Inflammatory macrophage treated with lipopolysaccharide for 1 hour (primary cell): ENCODE measurements around the gene TAB2.
"Not testable (repeated sequence)": the region's sequence is repeated elsewhere in the genome, so short reads cannot be mapped to it uniquely, and the experiment has no call there.

Experiments
- DNase-seq, 2 donors: peaks; one replicate each; pipeline ENCODE4 v3.0.0-alpha.2; 2020 to 2022

TAB2 gene

DNA sequence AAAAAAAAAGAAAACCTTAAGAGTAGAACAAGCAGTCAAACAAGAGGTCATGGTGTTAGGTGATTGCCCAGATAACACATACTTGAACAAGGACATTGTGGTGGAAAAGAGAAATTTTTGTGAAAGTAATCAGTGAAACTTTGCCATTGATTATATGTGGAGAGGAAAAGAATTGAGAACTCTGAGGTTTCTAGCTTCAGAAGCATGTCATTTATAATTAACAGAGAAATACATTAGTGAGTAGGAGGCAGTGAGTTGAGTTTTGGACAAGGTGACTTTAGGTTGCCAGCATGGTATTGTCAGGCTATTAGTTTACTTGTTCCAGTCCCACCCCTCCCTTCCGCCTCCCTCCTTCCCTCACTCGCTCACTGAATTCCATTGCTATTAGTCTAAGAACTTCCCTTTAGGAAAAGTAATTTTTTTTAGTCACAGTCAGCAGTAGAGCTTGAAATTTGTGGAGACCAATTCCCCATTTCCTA lies 17.2 kb downstream of the TAB2 start:
- DNase-seq: no peak

DNA sequence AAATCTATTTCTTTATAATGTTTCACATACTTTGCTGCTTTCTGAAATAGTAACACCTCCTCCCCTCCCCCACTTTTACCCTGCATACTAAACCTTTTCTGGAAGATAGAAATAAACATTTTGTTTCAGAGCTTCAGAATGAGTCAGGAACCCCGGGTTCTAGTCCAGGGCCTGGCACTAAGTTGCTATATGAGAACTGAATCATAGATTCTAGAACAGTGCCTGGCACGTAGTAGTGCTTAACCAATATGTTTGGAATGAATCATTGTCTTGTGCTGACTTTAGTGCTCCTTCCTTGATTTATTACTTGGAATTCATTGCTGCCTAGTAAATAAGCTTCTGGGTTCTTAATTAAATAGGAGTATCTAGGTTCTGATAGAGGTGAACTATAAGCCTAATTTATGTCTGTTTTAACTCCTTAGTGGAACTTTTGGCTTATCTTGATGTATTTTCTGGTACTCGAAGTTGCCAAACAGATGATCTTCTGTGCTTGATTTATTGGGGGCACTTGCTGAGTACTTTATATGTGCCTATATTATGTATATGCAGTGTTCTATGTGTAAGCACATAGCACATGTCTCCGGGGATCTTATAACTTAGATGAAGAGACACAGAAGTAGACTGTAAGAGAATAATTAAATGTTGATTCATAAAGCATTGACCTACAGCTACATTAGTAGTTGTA lies 18.6 kb downstream of the TAB2 start:
- DNase-seq: peak; percentile 66 to 71

DNA sequence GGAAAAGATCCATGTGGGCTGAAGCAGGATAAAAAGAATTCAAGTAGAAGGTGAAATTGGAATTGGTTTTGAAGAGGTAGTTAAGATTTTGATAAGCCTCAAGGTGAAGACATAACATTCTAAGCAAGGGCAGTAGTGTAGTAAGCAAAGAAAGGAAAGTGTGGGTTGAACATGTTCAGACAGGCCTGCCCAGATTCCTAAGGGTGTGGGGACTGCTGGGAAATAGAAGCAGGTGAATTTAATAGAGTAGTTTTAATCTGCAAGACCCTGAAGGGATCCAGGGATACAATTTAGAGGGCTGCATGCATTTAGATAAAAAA lies 19.1 kb downstream of the TAB2 start:
- DNase-seq: no peak

DNA sequence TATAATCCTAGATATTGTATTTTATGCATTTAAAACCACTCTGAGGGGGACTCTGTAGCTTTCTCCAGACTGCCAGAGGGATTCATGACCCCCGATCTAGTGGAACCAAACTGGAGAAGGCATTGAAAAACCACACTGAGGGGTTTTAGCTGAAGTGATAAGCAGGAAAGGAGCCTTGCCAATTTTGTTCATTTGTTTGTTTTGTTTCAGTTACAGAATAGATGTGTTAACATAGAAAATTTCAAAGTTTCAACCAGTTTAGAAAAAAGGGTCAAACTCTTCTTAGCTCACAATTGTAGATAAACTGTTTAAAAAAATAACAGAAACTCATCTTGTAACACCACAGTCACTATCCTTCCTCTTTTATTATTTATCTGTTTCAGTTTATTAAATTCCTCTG lies 19.8 kb downstream of the TAB2 start:
- DNase-seq: no peak

DNA sequence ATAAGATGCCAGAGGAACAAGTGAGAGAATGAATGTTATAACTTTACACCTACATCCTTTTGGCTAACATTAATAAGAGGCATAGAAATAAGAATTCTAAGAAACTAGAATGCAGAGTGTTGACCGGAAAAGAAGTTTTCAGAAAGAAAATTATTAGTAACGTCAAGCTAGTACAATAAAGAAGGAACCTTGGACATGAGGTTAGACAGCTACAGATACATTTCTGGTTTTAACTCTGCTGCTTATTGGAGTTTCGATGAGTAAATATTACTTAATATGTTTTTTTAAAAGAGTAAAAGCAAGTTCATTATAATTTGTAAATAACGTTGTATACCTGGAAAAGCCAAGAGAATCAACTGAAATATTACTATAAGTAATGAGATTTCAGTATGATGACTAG lies 22.7 kb downstream of the TAB2 start:
- DNase-seq: no peak

DNA sequence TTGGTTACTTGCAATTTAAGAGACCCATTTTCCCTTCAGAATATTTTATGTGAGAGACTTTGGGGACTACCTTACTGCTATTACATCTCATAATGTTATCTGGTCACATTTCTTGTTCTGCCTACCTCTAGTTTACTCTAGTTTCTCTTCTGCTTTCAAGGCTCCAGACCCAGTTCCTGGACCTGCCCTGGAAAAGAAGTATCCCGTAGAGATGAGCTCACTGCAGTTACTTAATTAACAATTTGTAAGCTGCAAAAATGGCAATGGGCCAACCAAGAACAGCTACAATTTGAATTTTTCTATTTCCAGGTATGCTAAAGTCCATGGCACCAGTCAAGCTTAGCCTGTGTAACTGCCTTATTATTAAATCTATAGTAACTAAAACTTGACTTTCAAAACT lies 25.0 kb downstream of the TAB2 start:
- peak; percentile 30 to 51 for DNase-seq

DNA sequence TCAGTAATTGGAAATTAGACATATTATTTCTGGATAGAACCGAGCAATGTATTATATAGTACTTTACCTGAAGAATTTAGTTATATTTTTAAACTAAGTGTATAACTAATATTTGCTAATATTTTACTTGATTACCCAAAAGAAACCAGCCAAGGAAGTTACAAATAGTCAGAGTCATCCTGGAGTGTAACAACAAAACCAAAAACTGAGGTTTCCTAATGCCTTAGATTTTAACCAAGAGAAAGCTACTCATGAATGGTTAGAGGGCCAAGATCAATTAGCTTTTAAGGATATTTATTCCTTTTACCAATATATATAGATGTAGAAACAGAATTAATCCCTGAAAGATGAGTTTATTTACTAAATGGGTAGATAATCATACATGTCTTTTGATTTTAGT lies 26.0 kb downstream of the TAB2 start:
- DNase-seq: peak in 1 of 2 donors; percentile 56

DNA sequence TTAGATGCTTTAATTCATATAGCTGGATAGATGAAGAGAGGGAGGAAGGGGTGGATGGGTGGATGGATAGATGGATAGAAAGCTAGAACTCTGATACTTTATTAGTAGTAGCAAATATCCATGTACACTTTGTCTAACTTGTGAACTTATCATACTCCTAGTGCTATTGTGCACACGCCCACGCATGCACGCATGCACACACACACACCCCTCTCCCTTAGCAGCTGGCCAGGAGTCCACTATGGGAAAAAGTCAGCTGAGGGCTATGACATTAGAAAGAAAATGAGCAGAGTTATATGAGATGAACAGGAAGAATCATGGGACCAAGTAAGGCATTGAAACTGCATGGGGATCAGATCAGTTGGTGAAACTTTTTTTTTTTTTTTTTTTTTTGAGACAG lies 28.6 kb downstream of the TAB2 start:
- DNase-seq: no peak

DNA sequence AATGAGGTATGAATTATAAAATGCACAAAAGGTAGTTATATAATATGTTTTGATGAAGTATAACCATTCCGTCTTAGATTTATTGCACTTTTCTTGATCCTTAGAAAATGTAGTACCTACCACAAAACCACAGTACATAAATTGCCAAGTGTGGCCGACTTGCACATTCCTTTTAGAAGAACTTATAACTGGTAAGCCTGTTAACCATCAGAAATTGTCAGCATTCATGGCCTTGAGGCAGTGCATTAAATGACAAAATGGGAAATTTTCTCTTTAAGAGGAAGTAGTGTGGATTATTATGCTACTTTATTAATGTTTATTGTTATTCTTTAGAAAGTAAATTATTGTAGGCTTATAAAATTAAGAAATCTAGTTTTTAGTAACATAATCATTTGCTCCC lies 29.6 kb downstream of the TAB2 start:
- peak in 1 of 2 donors; percentile 16 for DNase-seq

DNA sequence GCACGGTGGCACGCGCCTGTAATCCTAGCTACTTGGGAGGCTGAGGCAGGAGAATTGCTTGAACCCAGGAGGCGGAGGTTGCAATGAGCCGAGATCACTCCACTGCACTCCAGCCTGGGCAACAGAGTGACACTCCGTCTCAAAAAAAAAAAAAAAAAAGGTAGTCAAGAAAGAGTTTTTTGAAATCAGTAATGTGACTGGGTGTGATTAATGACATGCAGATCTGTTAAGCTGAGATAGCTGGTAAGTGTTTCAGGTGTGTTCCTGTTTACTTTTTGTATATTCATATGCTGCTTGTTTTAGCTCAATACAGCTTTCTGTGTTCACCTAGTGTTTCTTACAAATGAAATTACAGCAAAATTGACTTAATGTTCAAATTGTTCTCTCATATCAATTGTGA lies 31.8 kb downstream of the TAB2 start:
- DNase-seq: not testable (repeated sequence)

DNA sequence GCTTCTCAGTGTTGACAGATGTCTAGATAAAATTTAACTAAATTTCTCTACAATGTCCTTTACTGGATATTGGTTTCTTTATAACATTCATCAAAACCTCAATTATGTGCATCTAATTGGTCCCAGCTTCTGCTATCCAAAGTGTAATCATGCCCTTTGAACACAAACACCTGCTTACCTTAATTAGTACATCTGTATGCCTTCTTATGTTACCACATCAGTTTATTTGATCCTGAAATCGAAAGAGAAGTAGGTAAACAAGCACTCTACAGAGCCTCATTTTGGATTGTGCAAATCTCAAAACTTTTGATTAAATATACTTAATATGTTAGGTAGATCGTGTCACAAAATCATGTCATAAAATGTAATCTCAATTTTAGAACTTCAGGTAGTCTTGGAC lies 36.5 kb downstream of the TAB2 start:
- DNase-seq: no peak

DNA sequence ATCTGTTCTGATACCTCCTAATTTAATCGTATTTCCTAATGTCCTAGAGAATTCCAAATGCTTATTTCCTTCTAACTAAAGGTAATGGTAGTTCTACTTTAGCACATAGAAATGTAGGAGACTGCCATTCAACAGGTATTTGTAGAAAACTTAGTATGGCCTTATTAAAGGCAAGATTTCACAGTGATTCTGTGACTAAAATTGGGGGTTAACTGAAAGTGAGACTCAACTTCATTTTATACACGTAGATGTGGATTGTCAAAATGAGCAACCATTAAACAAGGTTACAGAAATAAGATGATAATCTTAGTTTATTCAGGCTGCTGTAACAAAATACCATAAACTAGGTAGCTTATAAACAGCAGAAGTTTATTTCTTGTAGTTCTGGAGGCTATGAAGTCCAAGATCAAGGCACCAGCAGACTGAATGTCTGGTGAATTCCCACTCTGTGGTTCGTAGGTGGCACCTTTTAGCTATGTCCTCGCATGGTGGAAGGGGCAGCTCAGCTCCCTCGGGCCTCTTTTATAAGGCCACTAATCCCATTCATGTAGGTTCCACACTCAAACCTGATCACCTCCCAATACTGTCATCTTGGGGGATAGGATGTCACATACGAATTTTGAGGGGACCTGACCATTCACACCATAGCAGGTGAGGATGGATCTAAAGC lies 38.7 kb downstream of the TAB2 start:
- no peak for DNase-seq

DNA sequence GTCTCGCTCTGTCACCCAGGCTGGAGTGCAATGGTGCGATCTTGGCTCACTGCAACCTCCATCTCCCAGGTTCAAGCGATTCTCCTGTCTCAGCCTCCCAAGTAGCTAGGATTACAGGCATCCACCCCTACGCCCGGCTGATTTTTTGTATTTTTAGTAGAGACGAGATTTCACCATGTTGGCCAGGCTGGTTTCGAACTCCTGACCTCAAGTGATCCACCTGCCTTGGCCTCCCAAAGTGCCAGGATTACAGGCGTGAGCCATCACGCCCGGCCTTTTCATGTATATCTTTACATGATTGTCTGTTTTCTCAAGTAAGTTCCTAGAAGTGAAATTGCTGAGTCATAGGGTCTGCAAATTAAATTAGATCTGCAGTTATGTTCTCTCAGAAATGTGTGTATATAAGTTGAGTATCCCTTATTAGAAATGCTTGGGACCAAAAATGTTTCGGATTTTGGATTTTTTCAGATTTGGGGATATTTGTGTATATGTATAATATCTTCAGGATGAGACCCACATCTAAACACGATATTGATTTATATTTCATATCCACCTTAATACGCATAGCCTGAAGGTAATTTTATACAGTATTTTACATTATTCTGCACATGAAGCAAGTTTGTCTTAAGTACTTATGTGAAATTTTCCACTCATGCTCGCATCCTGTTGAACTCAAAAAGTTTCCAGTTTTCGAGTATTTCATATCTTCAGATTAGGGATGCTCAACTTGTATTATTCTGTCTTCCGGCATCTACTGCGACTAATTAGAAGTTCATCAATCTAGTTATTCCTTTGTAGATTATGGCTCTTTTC lies 40.4 kb downstream of the TAB2 start:
- no peak for DNase-seq

DNA sequence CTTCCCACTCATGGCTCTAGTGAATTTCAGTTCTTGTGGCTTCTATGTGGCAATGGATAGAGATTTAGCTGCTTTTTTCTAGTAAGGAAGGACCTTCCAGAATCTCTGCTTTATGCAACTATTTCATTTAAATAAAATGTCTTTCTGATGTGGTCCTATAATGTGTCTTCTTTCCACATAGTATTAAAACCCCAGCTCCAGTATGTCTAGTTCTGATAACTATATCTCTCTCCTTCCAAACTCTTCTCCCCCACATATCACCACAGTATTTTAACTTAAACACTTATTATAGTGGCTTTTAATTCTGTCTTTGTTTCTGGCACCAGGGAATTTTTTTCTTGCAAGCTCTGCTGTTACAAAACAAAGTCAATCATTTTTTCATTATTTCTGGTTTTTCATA lies 41.9 kb downstream of the TAB2 start:
- DNase-seq: peak; percentile 15 to 31

DNA sequence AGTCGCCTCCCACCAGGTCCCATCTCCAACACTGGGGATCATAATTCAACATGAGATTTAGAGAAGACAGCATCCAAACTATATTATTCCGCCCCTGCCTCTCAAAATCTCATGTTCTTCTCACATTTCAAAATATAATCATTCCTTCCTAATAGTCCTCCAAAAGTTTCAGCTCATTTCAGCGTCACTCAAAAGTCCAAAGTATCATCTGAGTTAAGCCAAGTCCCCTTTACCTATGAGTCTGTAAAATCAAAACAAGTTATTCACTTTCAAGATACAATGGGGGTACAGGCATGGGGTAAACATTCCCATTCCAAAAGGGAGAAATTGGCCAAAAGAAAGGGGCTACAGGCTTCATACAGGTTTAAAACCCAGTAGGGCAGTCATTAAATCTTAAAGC lies 43.0 kb downstream of the TAB2 start:
- DNase-seq: no peak

DNA sequence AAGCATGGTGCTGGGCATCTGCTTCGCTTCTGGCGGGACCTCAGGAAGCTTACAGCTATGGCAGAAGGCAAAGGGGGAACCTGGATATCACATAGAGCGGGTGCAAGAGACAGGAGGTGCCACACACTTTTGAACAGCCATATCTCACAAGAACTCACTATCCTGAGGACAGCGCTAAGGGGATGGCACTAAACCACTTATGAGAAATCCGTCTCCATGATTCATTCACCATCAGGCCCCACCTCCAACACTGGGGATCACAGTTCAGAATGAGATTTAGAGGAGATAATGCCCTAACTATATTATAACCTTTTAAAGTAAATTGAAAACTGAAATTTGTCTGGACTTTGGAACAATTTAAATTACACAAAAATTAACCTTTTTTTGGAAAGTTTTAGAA lies 44.8 kb downstream of the TAB2 start:
- DNase-seq: no peak

DNA sequence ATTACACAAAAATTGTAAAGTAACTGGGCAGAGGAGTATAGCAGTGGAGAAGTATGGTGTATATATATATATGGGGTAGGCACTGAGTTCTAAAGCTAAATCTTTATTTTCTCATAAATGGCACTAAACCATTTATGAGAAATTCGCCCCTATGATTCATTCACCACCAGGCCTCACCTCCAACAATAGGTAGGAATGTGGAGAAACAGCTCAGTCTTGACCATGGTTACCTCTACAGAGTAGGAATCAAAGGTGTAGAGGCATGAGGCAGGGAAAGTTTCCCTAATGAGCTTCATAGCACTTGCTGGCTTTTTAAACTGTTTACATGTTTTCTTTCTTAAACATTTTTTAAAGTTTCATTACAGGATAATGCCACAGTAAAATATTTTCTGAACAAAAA lies 45.6 kb downstream of the TAB2 start:
- no peak for DNase-seq

DNA sequence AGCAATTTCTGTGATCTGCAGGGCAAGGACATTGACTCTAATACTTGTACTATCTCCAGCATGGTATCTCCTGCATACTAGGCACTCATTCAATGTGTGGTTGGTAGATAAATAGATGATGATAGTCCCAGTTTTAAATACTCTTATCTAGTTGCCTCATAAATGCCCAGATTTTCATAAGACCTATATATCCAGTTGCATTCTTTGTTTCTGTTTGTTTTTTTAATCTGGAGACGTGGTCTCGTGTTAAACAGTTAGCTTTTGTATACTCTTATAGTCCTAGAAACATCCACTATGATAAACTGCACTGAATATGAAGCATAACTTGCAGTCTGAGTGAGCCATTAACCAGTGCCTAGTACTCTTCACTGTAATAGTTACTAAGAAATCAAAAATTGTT lies 47.0 kb downstream of the TAB2 start:
- DNase-seq: no peak

DNA sequence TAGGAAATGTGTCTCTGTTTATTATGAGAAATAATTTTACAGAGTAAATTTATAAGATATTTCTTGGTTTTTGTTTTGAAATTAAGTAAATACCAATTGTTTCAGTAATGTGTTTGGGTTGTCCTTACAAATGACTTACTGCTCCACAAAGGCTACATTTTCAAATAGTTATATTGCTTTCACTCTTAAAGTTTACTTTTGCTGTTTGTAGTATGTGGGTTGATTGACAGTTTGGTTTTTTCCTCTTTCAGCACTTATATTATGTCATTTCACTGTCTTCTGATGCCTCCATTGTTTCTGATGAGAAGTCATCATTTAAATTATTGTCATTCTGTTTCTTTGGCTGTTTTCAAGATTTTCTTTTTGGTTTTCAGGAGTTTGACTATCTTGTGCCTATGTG lies 47.7 kb downstream of the TAB2 start:
- no peak for DNase-seq

DNA sequence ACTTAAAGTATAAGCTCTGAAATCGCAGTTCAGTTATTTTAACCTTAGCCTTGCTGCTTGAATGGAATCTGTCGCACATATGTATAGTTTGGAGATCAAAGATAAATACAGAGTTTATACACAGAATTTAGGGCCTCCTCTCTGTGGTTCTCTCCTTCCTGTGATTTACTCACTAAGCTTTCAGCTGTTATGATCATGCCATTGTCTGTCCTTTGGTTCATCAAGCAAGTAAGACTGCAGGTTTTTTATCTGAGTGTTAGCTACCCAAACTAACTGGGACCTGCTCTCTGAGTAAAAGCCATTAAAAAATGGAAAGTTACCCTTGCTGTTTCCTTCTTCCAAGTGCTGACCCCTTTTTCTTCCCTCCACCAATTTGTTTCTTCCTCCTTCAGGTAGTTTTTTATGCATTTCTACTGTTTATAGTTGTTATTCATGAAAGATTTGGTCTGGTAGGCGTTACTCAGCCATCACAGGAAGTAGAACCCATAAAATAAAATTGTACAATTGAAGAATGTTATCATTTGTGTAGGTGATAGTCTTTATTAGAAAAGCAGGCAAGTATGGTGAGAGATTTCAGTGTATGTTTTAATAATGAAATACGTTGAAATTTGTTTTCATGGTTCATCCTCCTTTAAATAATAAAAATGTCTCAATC lies 48.9 kb downstream of the TAB2 start:
- DNase-seq: no peak

DNA sequence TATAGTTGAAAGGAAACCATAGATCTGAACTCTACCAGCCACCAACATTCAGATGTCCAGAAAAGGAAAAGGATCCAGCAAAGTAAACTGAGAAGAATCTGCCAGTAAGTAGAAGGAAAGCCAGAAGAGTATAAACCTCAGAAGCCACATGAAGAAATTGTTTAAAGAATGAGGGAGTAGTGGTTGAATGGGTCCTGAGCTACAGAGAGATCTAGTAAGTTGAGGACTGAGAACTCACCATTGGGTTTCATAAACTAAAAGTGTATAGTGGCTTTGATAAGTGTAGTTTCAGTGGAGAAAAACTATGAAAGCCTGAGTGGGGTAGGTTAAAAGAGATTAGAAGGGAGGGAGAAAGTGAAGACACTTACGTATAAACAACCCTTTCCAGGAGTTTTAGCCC lies 50.6 kb downstream of the TAB2 start:
- DNase-seq: no peak

DNA sequence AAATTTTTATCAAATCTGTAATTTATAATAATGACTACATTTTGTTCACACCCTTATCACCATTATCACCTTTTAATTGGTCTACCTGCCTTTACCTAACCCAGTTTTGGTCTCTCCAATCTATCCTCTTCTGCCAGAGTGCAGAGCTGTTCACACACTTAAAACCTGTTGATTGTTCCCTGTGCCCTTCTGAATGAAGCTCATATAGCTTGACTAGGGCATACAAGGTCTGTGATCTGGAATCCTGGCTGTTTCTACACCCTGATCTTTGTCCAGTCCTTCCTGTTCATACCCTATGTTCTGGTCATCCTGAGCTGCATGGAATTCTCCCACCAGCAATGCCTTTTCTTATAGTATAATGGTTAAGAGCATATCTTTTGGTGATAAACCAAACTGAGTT lies 53.6 kb downstream of the TAB2 start:
- DNase-seq: no peak

DNA sequence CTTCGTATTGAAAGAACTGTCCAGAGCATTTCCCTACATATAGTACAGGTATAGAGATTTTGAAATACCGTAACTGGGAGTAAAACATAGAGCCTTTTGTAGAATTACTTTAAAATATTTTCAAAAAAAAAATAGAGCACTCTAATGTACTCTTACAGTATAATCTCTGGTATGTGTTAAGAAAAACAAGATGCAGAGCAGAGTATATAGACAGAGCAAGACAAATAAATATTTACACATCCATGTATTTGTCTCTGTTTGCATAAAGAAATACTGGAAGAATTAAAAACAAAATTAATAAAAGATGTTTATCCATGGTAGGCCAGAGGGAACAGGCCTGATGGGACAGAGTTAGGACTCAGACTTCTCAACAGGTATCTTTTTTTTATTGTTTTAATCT lies 54.5 kb downstream of the TAB2 start:
- no peak for DNase-seq

DNA sequence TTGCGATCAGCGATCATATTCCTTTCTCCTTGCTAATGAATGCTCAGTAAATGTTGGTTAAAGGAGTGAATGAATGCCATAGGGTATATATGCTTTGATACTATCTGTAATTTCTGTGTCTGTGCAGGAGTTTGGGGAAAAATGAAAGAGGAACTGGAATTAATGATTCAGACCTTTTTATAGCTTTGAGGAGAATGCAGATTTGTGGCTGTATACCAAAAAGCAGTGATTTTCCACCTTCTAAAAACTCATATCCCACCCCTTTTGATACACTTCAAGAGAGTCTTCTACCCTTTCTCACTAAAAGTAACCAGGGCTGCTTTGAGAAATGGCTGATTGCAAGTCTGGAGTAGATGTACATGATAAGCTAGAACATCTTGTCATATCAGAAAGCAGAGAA lies 56.0 kb downstream of the TAB2 start:
- peak in 1 of 2 donors; percentile 27 for DNase-seq
